A549 (cell line): ENCODE results near the gene AIF1. TPM values are rescaled to one million over a fixed set of nuclear protein-coding genes. Genes with fewer than 3 reads are reported as not detected.

Experiments used
- ATAC-seq, 2 experiments: fragments of 200-7000 bp in 1 of 2; fragments of >200 bp in 1 of 2; cut with Nextera tagmentation in 1 of 2; cut with Tn5 transposase in 1 of 2; 3 replicates each; pipeline versions ENCODE4 v1.8.0 to v1.9.1; 2018 to 2020; ENCODE audit warnings: mild to moderate bottlenecking in 1 of 2, moderate library complexity in 1 of 2
- CTCF ChIA-PET: fragments of 300-600 bp; sonication (Branson Sonifier 250); formaldehyde crosslinking; extraction: SDS; loops from one replicate; lab custom pipeline; 2021; ENCODE audit warnings: antibody characterized with exemption, inconsistent platforms; lab: Yijun Ruan, JAX
- POLR2A ChIA-PET: fragments of 350-600 bp; formaldehyde crosslinking; extraction: SDS; loops from one replicate; lab custom pipeline; 2021; ENCODE audit warnings: antibody characterized with exemption, inconsistent platforms; lab: Yijun Ruan, JAX
- DNase-seq, 2 experiments: peaks; one replicate each; pipeline versions ENCODE4 v3.0.0 to v3.0.0-alpha.2; 2011 to 2016; ENCODE audit warnings: low read depth in 1 of 2, low spot score in 1 of 2
- FAIRE-seq: peaks from 2 replicates; lab custom pipeline; 2011; peaks lifted over from hg19 to GRCh38; lab: Jason Lieb, UNC
- H3K27ac ChIP-seq, 2 experiments: fragments of >200 bp; sonication (Bioruptor Twin); formaldehyde crosslinking; 3 replicates each; pipeline ENCODE4 v1.5.1; 2016 to 2017
- H3K4me1 ChIP-seq: fragments of >200 bp; sonication (Bioruptor Twin); formaldehyde crosslinking; 3 replicates; pipeline ENCODE4 v1.6.1; 2016
- H3K4me2 ChIP-seq: fragments of >200 bp; sonication (Bioruptor Twin); formaldehyde crosslinking; 3 replicates; pipeline ENCODE4 v1.6.1; 2016
- H3K4me3 ChIP-seq: fragments of >200 bp; sonication (Bioruptor Twin); formaldehyde crosslinking; 3 replicates; pipeline ENCODE4 v1.5.1; 2016
- H3K9me3 ChIP-seq: fragments of >200 bp; sonication (Bioruptor Twin); formaldehyde crosslinking; 3 replicates; pipeline ENCODE4 v1.6.1; 2016
- BHLHE40 ChIP-seq: IDR thresholded peaks from 2 replicates; pipeline ENCODE4 v1.6.1; 2012; ENCODE audit warnings: low read depth, low read length, inconsistent platforms
- CHD2 ChIP-seq: fragments of 150-350 bp; IDR thresholded peaks from 2 replicates; pipeline ENCODE4 v1.6.1; 2014; ENCODE audit warnings: low read length; ENCODE audit not compliant: partially characterized antibody
- CHD4 ChIP-seq: fragments of 200-600 bp; sonication (generic); IDR thresholded peaks from 2 replicates; pipeline ENCODE4 v1.6.1; 2016; ENCODE audit warnings: antibody characterized with exemption, mild to moderate bottlenecking, borderline replicate concordance
- E2F6 ChIP-seq: IDR thresholded peaks from 2 replicates; pipeline ENCODE4 v1.6.1; 2012; ENCODE audit warnings: low read depth, borderline replicate concordance
- EP300 ChIP-seq, 2 experiments: fragments of >200 bp; sonication (Bioruptor Twin); formaldehyde crosslinking; IDR thresholded peaks; 2 replicates in 1 of 2; 3 replicates in 1 of 2; pipeline ENCODE4 v1.6.1; 2016 to 2017
- ESRRA ChIP-seq: fragments of 150-350 bp; IDR thresholded peaks from 2 replicates; pipeline ENCODE4 v1.6.1; 2014; ENCODE audit warnings: mild to moderate bottlenecking, low read length, borderline replicate concordance
- FOSL2 ChIP-seq, 2 experiments: fragments of 450-650 bp in 1 of 2; fragments of >200 bp in 1 of 2; sonication (Bioruptor Twin) in 1 of 2; formaldehyde crosslinking; IDR thresholded peaks; 2 replicates each; pipeline versions ENCODE4 v1.5.0 to v1.6.1; 2016 to 2020; ENCODE audit warnings: mild to moderate bottlenecking in 1 of 2, moderate library complexity in 1 of 2
- HEYL ChIP-seq: fragments of 250-450 bp; sonication (Bioruptor Pico); IDR thresholded peaks from 2 replicates; pipeline ENCODE4 v1.8.0; 2021; ENCODE audit warnings: mild to moderate bottlenecking, moderate library complexity
- JUN ChIP-seq, 2 experiments: fragments of >200 bp; sonication (Bioruptor Twin); formaldehyde crosslinking; IDR thresholded peaks; 2 replicates in 1 of 2; 3 replicates in 1 of 2; pipeline ENCODE4 v1.6.1; 2016 to 2017
- JUNB ChIP-seq: fragments of >200 bp; sonication (Bioruptor Twin); formaldehyde crosslinking; IDR thresholded peaks from 2 replicates; pipeline ENCODE4 v1.6.1; 2016
- KDM5A ChIP-seq: fragments of 200-600 bp; sonication (generic); IDR thresholded peaks from 2 replicates; pipeline ENCODE4 v1.6.1; 2016; ENCODE audit warnings: antibody characterized with exemption, mild to moderate bottlenecking
- MAX ChIP-seq: IDR thresholded peaks from 2 replicates; pipeline ENCODE4 v1.6.1; 2012
- NFE2L2 ChIP-seq: fragments of 150-350 bp; conservative IDR thresholded peaks from 2 replicates; pipeline ENCODE4 v1.6.1; 2014; ENCODE audit warnings: low read length
- PBX3 ChIP-seq: IDR thresholded peaks from 2 replicates; pipeline ENCODE4 v1.6.1; 2012
- PHF8 ChIP-seq: fragments of 200-600 bp; sonication (generic); IDR thresholded peaks from 2 replicates; pipeline ENCODE4 v1.6.1; 2016; ENCODE audit warnings: low read depth, mild to moderate bottlenecking, antibody characterized with exemption, moderate library complexity, borderline replicate concordance
- SREBF2 ChIP-seq: fragments of 450-650 bp; IDR thresholded peaks from 2 replicates; pipeline ENCODE4 v1.6.1; 2014; ENCODE audit warnings: mild to moderate bottlenecking, moderate library complexity
- USF2 ChIP-seq: fragments of 450-650 bp; IDR thresholded peaks from 2 replicates; pipeline ENCODE4 v1.6.1; 2014; ENCODE audit warnings: antibody characterized with exemption
- ZFP36 ChIP-seq: fragments of 450-650 bp; IDR thresholded peaks from 2 replicates; pipeline ENCODE4 v1.6.1; 2014; ENCODE audit warnings: borderline replicate concordance; ENCODE audit not compliant: partially characterized antibody
- WGBS: methylation state at CpG from one replicate; pipeline ENCODE4 v1.1.6; 2017; ENCODE audit errors: missing lambda C conversion rate; 5-methylcytosine and 5-hydroxymethylcytosine counted together
- polyA plus RNA-seq, 4 experiments: library from polyadenylated mRNA; depleted of rRNA in 3 of 4; stranded (reverse); fragments of >200 nt; fragmentation: RNase III in 1 of 4; extraction: RNeasy Plus Mini Kit Qiagen cat#74134 plus additional on column Dnase treatment in 1 of 4; gene quantifications; 2 replicates in 3 of 4; 3 replicates in 1 of 4; pipeline ENCODE4 v1.2.3, GENCODE V29; 2011 to 2017

AIF1 gene
- polyA plus RNA-seq, 2 of the 4 experiments (the other 2 are of a cell fraction), result not detected

GRCh38 chr6:31631681-31632278 lies 16.7 kb downstream of the AIF1 start:
- CTCF ChIA-PET, result interaction anchor here (0.7 kb wide), 1 partner anchor 34 kb away, joined by 4 read pairs; no protein-coding TSS in a partner anchor
- TF ChIP-seq JUNB, result no peak
- no peak for TF ChIP-seq USF2
- no peak for TF ChIP-seq ESRRA
- TF ChIP-seq HEYL (CRISPR knock-in tag), result no peak
- no peak for TF ChIP-seq ZFP36
- DNase-seq, result no peak
- WGBS, result 94% methylated on average over 20 of the region's 32 CpGs
- Histone ChIP-seq H3K9me3 (no peaks in the 10 kb centered on the region), H3K4me1 (no peaks in the 10 kb centered on the region), H3K27ac (no peak overlapping the region), H3K4me3 (no peak overlapping the region), H3K4me2 (no peak overlapping the region)
- ATAC-seq, result no peak
- FAIRE-seq, result no peak
- POLR2A ChIA-PET, result no interaction called here

GRCh38 chr6:31632279-31632946 lies 17.4 kb downstream of the AIF1 start:
- H3K4me1 ChIP-seq, result no peaks in the 10 kb centered on the region
- TF ChIP-seq JUN (IDR thresholded peaks at IDR 0.05) (peak in 1 of 2 experiments; percentile 23; a peak in 1 of 5 replicates), SREBF2 (no peak)
- ChIA-PET CTCF (interaction anchor here (1.0 to 2.2 kb wide), 2 partner anchors 9 to 86 kb away, joined by 4 to 7 read pairs; partner anchors contain the start of genes ATP6V1G2 and NFKBIL1), POLR2A (interaction anchor here (0.8 kb wide), 1 partner anchor 10 kb away, joined by 3 read pairs; no protein-coding TSS in a partner anchor)
- DNase-seq, result no peak
- no peak overlapping the region for H3K4me3 ChIP-seq
- no peak overlapping the region for H3K4me2 ChIP-seq
- WGBS, result 93% methylated on average over 26 of the region's 26 CpGs
- no peak for FAIRE-seq
- H3K9me3 ChIP-seq, result no peaks in the 10 kb centered on the region
- ATAC-seq, result no peak
- no peak overlapping the region for H3K27ac ChIP-seq

GRCh38 chr6:31633447-31633846 lies 18.4 kb downstream of the AIF1 start:
- no peak for FAIRE-seq
- H3K9me3 ChIP-seq, result no peaks in the 10 kb centered on the region
- TF ChIP-seq PHF8 (no peak), MAX (no peak), CHD2 (no peak)
- H3K4me2 ChIP-seq, result no peak overlapping the region
- POLR2A ChIA-PET, result interaction anchor here (0.8 kb wide), 1 partner anchor 11 kb away, joined by 3 read pairs; no protein-coding TSS in a partner anchor
- no peaks in the 10 kb centered on the region for H3K4me1 ChIP-seq
- CTCF ChIA-PET, result interaction anchor here (0.7 to 2.2 kb wide), 2 partner anchors 8 to 87 kb away, joined by 3 to 7 read pairs; partner anchors contain the start of genes ATP6V1G2 and NFKBIL1
- WGBS, result 95% methylated on average over 3 of the region's 7 CpGs
- DNase-seq, result no peak
- no peak for ATAC-seq
- no peak overlapping the region for H3K27ac ChIP-seq
- H3K4me3 ChIP-seq, result no peak overlapping the region

GRCh38 chr6:31634131-31634530 lies 19.1 kb downstream of the AIF1 start:
- no peak overlapping the region for H3K4me2 ChIP-seq
- WGBS, result 88% methylated on average over 3 of the region's 3 CpGs
- H3K4me1 ChIP-seq, result no peaks in the 10 kb centered on the region
- no peaks in the 10 kb centered on the region for H3K9me3 ChIP-seq
- DNase-seq, result no peak
- TF ChIP-seq BHLHE40, result no peak
- TF ChIP-seq PBX3, result no peak
- no peak for TF ChIP-seq KDM5A
- TF ChIP-seq EP300 (IDR thresholded peaks at IDR 0.05), result no peak
- TF ChIP-seq MAX, result no peak
- no peak for TF ChIP-seq NFE2L2
- TF ChIP-seq CHD4, result no peak
- no peak for TF ChIP-seq FOSL2 (IDR thresholded peaks at IDR 0.05)
- no peak for TF ChIP-seq FOSL2 (CRISPR knock-in tag; IDR thresholded peaks at IDR 0.05)
- no peak for TF ChIP-seq E2F6
- no peak for ATAC-seq
- ChIA-PET CTCF (interaction anchor here (0.7 to 2.2 kb wide), 3 partner anchors 9 to 87 kb away, joined by 3 to 8 read pairs (median 7); partner anchors contain the start of genes ATP6V1G2 and NFKBIL1), POLR2A (no interaction called here)
- H3K4me3 ChIP-seq, result no peak overlapping the region
- FAIRE-seq, result no peak
- no peak overlapping the region for H3K27ac ChIP-seq
